ACC112 (cell line): ENCODE data around the gene LAMTOR5.
"Not testable (repeated sequence)": the region's sequence is repeated elsewhere in the genome, so short reads cannot be mapped to it uniquely, and the experiment has no call there.

Source experiments
- H2AFZ ChIP-seq: fragments of 200-600 bp; sonication (generic); one replicate; pipeline ENCODE4 v1.6.0; 2017; ENCODE audit warnings: antibody characterized with exemption, low read length; ENCODE audit not compliant: unreplicated experiment
- H3K27ac ChIP-seq: fragments of 200-600 bp; sonication (generic); 2 replicates; pipeline ENCODE4 v1.5.1; 2014; ENCODE audit warnings: low read depth, mild to moderate bottlenecking, antibody characterized with exemption, low read length, moderate library complexity
- H3K27me3 ChIP-seq: fragments of 200-600 bp; sonication (generic); 2 replicates; pipeline ENCODE4 v1.6.1; 2014; ENCODE audit warnings: mild to moderate bottlenecking, antibody characterized with exemption, low read length, moderate library complexity, mixed read lengths; ENCODE audit not compliant: insufficient read depth
- H3K36me3 ChIP-seq: fragments of 200-600 bp; sonication (generic); 2 replicates; pipeline ENCODE4 v1.6.1; 2016; ENCODE audit warnings: mild to moderate bottlenecking, antibody characterized with exemption, low read length, moderate library complexity, mixed read lengths; ENCODE audit not compliant: insufficient read depth
- H3K4me1 ChIP-seq: fragments of 200-600 bp; sonication (generic); one replicate; pipeline ENCODE4 v1.6.1; 2016; ENCODE audit warnings: low read length, mixed read lengths; ENCODE audit not compliant: insufficient read depth, unreplicated experiment, control insufficient read depth
- H3K4me3 ChIP-seq: fragments of 200-600 bp; sonication (generic); 2 replicates; pipeline ENCODE4 v1.5.1; 2014; ENCODE audit warnings: mild to moderate bottlenecking, low read depth, low read length
- H3K79me2 ChIP-seq: fragments of 200-600 bp; sonication (generic); one replicate; pipeline ENCODE4 v1.6.0; 2016; ENCODE audit warnings: low read length; ENCODE audit not compliant: control insufficient read depth, unreplicated experiment, insufficient read depth

LAMTOR5 gene

DNA sequence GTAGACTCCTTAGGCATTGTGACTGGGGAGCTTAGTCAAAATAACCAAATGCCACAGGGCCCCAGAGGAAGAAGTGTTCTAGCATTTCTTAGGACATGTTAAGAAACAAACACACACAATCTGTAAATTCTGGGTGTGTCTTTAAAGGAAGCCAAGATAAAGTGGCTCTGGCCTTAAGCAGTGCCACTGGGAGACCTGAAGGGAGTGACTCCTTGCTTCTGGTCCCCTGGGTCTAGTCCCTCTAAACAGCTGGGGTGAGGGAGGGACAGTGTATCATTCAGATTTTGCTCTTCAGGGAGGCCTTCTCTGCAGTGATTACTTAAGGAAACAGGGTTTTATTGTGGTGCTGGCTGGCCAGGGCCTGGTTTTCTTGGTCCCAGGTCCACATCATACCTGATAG lies 34.4 kb upstream of the LAMTOR5 start:
- Histone ChIP-seq H3K79me2 (no peaks in the 10 kb centered on the region), H3K27me3 (no peaks in the 10 kb centered on the region), H3K4me1 (no peaks in the 10 kb centered on the region), H3K27ac (no peak overlapping the region), H3K36me3 (no peaks in the 10 kb centered on the region), H3K4me3 (no peak overlapping the region), H2AFZ (no peak overlapping the region)

DNA sequence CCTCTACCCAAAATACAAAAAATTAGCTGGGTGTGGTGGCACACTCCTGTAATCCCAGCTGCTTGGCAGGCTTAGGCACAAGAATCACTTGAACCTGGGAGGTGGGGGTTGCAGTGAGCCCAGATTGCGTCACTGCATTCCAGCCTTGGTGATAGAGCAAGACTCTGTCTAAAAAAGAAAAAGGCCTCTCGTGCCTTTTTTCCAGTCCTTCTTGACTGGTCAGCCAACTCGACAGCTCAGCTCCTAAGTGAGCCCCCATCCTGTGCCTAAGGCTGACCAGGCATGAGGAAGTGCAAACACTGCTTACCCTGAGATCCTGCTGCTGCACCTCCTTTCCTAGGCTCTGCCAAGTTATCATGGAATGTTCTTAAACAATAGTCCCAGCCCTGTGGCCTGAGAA lies 33.4 kb upstream of the LAMTOR5 start:
- Histone ChIP-seq H3K4me1 (no peaks in the 10 kb centered on the region), H3K27me3 (peaks cover 5% of the 10 kb centered on the region; the same call in 1 of the 2 replicates), H2AFZ (no peak overlapping the region), H3K36me3 (no peaks in the 10 kb centered on the region), H3K27ac (no peak overlapping the region), H3K4me3 (no peak overlapping the region), H3K79me2 (no peaks in the 10 kb centered on the region)

DNA sequence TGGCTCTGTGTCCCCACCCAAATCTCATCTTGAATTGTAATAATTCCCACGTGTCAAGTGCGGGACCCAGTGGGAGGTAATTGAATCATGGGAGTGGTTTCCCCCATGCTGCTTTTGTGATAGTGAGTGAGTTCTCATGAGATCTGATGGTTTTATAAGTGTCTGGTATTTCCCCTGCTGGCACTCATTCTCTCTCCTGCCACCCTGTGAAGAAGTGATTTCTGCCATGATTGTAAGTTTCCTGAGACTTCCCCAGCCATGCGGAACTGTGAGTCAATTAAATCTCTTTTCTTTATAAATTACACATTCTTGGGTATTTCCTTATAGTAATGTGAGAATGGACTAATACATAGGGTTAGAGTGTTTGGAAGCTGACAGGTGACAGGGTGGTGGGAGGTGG lies 32.4 kb upstream of the LAMTOR5 start:
- H3K79me2 ChIP-seq, H3K4me3 ChIP-seq, H2AFZ ChIP-seq, H3K27ac ChIP-seq, H3K4me1 ChIP-seq, H3K36me3 ChIP-seq: not testable (repeated sequence)
- H3K27me3 ChIP-seq = peaks cover 12% of the 10 kb centered on the region

- H3K27me3 ChIP-seq = peaks cover 12% of the 10 kb centered on the region
- H3K79me2 ChIP-seq = no peaks in the 10 kb centered on the region
- no peaks in the 10 kb centered on the region for H3K4me1 ChIP-seq
- no peak overlapping the region for H3K27ac ChIP-seq
- H3K36me3 ChIP-seq = no peaks in the 10 kb centered on the region
- H3K4me3 ChIP-seq = no peak overlapping the region
- H2AFZ ChIP-seq = no peak overlapping the region
Measured at GRCh38 chr1:110438893-110439292, 31.4 kb upstream of the LAMTOR5 start.

GRCh38 chr1:110437645-110438299 lies 30.3 kb upstream of the LAMTOR5 start:
- not testable (repeated sequence) for H3K36me3 ChIP-seq, H3K27ac ChIP-seq

DNA sequence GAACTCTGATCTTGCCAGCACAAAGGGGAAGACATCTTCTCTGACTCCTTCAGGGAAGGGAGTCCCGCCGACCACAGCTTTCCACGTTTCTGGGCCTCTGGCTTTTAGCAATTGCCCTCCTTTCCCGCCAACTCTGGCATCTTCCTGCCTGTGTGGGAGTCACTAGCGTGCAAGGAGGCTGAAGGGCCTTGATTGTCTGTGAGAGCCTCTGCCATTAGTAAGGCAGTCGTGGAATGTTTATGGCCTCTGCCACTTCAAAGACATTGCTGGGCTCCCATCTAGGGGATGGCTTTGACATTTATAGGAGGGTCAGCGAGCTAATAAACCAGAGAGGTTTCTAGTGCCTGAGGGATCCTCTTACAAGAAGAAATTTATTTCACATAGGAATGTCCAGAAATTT lies 29.1 kb upstream of the LAMTOR5 start:
- peaks cover 26% of the 10 kb centered on the region for H3K27me3 ChIP-seq
- H3K27ac ChIP-seq = no peak overlapping the region
- H3K79me2 ChIP-seq = no peaks in the 10 kb centered on the region
- no peak overlapping the region for H3K4me3 ChIP-seq
- H3K36me3 ChIP-seq = no peaks in the 10 kb centered on the region
- H2AFZ ChIP-seq = no peak overlapping the region
- no peaks in the 10 kb centered on the region for H3K4me1 ChIP-seq

More at GRCh38 chr1:110437645-110438299, 30.3 kb upstream of the LAMTOR5 start:
- not testable (repeated sequence) for H3K79me2 ChIP-seq, H3K4me3 ChIP-seq, H3K4me1 ChIP-seq, H2AFZ ChIP-seq
- H3K27me3 ChIP-seq = peaks cover 19% of the 10 kb centered on the region

GRCh38 chr1:110434946-110435345 lies 27.5 kb upstream of the LAMTOR5 start:
- H3K27ac ChIP-seq = no peak overlapping the region
- H3K27me3 ChIP-seq = peaks cover 43% of the 10 kb centered on the region
- no peak overlapping the region for H3K4me3 ChIP-seq
- no peak overlapping the region for H2AFZ ChIP-seq
- H3K36me3 ChIP-seq = no peaks in the 10 kb centered on the region
- H3K4me1 ChIP-seq = no peaks in the 10 kb centered on the region
- H3K79me2 ChIP-seq = no peaks in the 10 kb centered on the region

- Histone ChIP-seq H3K79me2 (no peaks in the 10 kb centered on the region), H3K4me3 (no peak overlapping the region), H3K27ac (no peak overlapping the region), H3K27me3 (peaks cover 48% of the 10 kb centered on the region), H3K4me1 (no peaks in the 10 kb centered on the region), H2AFZ (no peak overlapping the region), H3K36me3 (no peaks in the 10 kb centered on the region)
Measured at GRCh38 chr1:110433803-110434202, 26.3 kb upstream of the LAMTOR5 start.

DNA sequence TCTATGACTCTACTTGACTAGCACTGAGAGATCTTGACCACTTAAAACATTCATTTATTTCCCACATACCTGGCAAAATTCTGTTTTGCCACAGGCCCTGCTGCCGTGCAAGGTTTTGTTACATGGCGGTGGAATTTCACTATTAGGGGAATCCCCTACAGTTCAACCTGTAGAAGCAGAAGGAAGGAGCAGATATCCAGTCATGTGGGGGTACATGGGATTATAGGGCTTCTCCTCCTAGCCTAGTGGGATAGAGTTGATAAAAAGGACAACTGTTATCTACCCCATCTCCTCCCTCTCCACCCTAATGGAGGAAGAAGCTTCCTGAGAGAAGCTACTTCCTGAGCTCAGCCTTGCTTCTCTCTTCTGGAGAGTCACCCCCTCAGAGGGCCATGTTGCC lies 25.7 kb upstream of the LAMTOR5 start:
- Histone ChIP-seq H2AFZ (no peak overlapping the region), H3K36me3 (no peaks in the 10 kb centered on the region), H3K4me1 (no peaks in the 10 kb centered on the region), H3K79me2 (no peaks in the 10 kb centered on the region), H3K27me3 (peaks cover 48% of the 10 kb centered on the region), H3K27ac (no peak overlapping the region), H3K4me3 (no peak overlapping the region)

DNA sequence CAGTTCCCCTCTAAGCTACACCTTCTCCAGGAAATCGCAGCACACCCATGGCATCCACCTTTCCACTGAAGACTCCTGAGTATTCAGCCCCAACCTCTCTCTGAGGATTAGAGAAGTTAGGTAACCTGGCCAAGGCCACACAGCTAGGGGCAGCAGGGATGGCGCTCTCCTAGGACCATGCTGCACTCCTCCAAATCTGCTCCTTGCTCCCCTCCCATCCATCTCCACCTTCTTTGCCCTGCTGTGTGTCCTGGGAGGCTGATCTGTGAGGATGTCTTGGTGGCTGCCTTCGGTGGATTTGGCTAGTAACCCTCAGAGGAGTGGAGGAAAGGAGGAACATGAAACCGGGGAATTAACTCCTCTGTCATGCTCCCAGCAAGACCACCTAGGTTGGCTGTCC lies 23.4 kb upstream of the LAMTOR5 start:
- Histone ChIP-seq H3K27ac (no peak overlapping the region), H2AFZ (no peak overlapping the region), H3K4me3 (no peak overlapping the region), H3K4me1 (no peaks in the 10 kb centered on the region), H3K27me3 (peaks cover 43% of the 10 kb centered on the region), H3K36me3 (no peaks in the 10 kb centered on the region), H3K79me2 (no peaks in the 10 kb centered on the region)

DNA sequence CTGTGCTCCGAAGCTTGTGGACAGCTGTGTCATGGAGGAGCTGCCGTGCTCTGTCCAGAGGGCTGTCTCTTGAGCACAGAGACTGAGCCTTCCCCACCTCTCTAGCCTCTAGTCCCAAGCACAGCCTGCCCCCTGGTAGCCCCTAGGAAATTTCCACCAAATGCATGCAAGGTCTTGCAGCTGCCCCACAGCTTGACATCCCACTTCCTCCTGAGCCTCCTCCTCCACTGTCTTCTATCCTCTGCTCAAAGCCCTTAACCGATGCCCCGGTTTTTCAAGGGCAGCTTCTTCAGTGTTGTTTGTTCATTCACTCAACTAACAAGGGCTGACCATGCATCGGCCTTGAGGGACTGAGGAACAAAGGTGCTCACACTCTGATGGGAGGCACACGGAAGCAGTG lies 22.9 kb upstream of the LAMTOR5 start:
- H3K79me2 ChIP-seq = no peaks in the 10 kb centered on the region
- H3K36me3 ChIP-seq = no peaks in the 10 kb centered on the region
- no peak overlapping the region for H3K27ac ChIP-seq
- H3K27me3 ChIP-seq = peaks cover 38% of the 10 kb centered on the region
- H2AFZ ChIP-seq = no peak overlapping the region
- no peak overlapping the region for H3K4me3 ChIP-seq
- H3K4me1 ChIP-seq = no peaks in the 10 kb centered on the region
